Hepatocyte (in vitro differentiated cells): ENCODE data around the gene CTNNA3.

Source experiments
- EZH2 ChIP-seq: fragments of 200-600 bp; sonication (generic); IDR thresholded peaks from 2 replicates; pipeline ENCODE4 v1.6.1; 2016; ENCODE audit warnings: antibody characterized with exemption, mild to moderate bottlenecking, borderline replicate concordance
- TF ChIP-seq, protein P1 (sequence below): fragments of 200-600 bp; sonication (generic); IDR thresholded peaks from 2 replicates; pipeline ENCODE4 v1.5.1; 2016; ENCODE audit warnings: antibody characterized with exemption, mild to moderate bottlenecking; ENCODE audit not compliant: poor library complexity

DNA sequence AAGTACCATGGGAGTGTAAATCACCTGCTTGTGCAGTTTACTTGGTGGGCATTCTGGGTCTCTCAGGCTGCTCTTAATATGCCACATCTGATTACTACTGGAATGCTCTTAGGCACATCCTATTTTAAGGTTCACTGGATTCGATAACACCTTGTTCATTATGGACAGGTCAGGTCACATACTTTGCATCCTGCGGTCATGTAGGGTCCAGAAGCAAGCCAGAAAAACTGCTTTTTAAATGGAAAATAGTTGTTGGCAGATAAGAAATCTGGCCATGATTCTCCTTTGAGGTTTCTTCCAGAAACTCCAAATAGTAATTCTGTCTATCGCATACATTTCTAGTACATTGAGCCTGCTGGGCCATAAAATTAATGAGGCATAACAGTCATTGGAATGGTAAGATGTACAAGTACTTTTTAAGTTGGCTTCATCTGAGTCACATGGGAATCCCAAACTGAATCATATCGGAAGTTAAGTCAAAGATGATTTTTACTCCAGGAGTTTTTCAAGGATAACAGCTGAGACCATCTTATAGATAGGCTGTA, 398.3 kb downstream of the CTNNA3 start:
- TF ChIP-seq, protein P1, sequence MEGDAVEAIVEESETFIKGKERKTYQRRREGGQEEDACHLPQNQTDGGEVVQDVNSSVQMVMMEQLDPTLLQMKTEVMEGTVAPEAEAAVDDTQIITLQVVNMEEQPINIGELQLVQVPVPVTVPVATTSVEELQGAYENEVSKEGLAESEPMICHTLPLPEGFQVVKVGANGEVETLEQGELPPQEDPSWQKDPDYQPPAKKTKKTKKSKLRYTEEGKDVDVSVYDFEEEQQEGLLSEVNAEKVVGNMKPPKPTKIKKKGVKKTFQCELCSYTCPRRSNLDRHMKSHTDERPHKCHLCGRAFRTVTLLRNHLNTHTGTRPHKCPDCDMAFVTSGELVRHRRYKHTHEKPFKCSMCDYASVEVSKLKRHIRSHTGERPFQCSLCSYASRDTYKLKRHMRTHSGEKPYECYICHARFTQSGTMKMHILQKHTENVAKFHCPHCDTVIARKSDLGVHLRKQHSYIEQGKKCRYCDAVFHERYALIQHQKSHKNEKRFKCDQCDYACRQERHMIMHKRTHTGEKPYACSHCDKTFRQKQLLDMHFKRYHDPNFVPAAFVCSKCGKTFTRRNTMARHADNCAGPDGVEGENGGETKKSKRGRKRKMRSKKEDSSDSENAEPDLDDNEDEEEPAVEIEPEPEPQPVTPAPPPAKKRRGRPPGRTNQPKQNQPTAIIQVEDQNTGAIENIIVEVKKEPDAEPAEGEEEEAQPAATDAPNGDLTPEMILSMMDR, result no peak
- no peak for TF ChIP-seq EZH2
